ENCODE measurements around the gene ANXA3.

ANXA3 gene

DNA sequence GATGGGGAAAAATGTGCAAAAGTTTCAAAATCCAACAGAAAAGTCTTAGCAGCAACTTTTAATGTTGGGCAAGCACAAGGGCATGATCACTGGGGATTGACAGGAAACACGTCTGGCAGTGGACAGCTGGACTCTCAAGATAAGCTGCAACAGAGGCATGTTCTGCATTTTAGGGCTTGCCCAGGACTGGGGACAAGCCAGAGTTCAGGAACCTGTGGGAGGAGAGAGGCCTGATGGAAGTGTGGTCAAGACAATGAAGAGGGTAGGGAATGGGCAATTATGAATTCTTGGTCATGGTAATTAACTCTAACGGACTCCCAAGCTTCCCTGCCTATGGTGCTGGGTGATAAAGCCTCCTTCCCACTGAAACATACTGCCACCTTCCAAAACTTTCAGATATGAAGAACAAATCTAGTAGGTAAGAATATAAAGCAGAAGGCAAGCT lies 48.4 kb downstream of the ANXA3 start:
- Histone ChIP-seq H3K9me3 (no peaks in the 10 kb centered on the region), H3K27me3 (ENCODE audit: low read depth) (no peaks in the 10 kb centered on the region), H3K4me1 (no peaks in the 10 kb centered on the region), H3K36me3 (replicated peaks) (no peaks in the 10 kb centered on the region), H3K4me3 (no peak overlapping the region)
- no peak for DNase-seq (ENCODE audit: low spot score in 2 of 2)
- in situ Hi-C loops (cut with MboI; ENCODE audit: low sequenced_read_pairs) = no loop called here

DNA sequence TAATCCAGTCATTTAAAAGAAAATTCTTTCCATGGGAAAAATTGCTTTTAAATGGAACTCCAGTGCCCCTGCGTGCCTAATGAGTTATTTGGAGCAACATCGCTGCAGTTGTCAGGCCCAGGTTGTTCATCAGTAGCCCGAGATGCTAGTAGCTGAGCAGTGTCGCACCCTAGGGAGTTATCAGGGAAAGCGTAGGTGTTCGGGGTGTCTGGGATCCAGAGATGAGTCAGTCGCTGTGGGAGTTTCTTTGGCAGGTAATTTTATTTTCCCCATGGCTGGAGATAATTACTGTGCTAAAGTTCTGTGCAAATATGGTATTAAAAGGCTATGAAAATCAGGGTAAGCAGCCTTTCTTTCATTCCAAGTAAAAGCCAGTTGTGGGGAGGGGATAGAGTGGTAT lies 49.4 kb downstream of the ANXA3 start:
- Histone ChIP-seq H3K27me3 (ENCODE audit: low read depth) (no peaks in the 10 kb centered on the region), H3K36me3 (replicated peaks) (no peaks in the 10 kb centered on the region), H3K4me1 (no peaks in the 10 kb centered on the region), H3K4me3 (no peak overlapping the region), H3K9me3 (no peaks in the 10 kb centered on the region)
- in situ Hi-C loops (cut with MboI; ENCODE audit: low sequenced_read_pairs) = no loop called here
- no peak for DNase-seq (ENCODE audit: low spot score in 2 of 2)

DNA sequence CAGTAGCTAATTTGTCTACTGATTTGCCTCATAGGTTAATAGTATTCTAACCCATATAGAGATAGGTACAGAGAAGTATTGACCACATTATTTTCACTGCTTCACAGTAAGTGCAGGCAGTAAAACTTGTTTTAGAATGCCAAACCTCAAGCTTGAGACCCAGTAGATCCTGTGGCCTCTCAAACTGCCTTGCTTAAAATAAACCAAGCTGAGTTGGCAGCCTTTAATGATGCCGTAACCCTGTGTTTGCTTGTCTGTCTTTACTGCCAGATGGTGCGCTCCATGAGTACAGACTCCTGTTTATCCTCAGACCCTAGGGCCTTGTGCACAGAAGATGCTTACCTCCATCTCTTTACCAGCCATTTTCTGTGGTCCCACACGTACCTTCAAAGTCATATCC lies 50.8 kb downstream of the ANXA3 start:
- H3K9me3 ChIP-seq = no peaks in the 10 kb centered on the region
- DNase-seq (ENCODE audit: low spot score in 2 of 2) = no peak
- no peak overlapping the region for H3K4me3 ChIP-seq
- H3K36me3 ChIP-seq (replicated peaks) = no peaks in the 10 kb centered on the region
- no peaks in the 10 kb centered on the region for H3K4me1 ChIP-seq
- in situ Hi-C loops (cut with MboI; ENCODE audit: low sequenced_read_pairs) = no loop called here
- peaks cover 6% of the 10 kb centered on the region; the same call in 1 of the 2 replicates for H3K27me3 ChIP-seq (ENCODE audit: low read depth)

DNA sequence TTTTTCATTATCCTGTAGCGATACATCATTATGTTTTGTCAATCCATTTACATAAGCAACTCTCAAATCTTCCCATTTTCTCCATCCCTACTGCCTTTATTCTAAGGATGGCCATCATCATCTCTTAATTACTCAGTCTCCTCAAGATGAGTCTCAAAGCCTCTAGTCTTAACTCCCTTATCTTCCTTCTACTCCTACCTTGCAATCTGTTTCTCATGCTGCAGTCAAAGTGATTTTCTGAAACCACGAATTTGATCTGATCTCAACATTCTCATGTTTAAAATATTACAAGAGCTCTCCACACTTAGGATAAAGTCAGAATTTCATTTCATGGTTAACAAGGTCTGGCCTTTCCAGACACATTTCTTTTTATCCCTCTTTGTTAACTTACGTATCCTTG lies 51.8 kb downstream of the ANXA3 start:
- H3K4me1 ChIP-seq = no peaks in the 10 kb centered on the region
- no peaks in the 10 kb centered on the region for H3K36me3 ChIP-seq (replicated peaks)
- H3K9me3 ChIP-seq = no peaks in the 10 kb centered on the region
- H3K27me3 ChIP-seq (ENCODE audit: low read depth) = peaks cover 11% of the 10 kb centered on the region; the same call in 1 of the 2 replicates
- in situ Hi-C loops (cut with MboI; ENCODE audit: low sequenced_read_pairs) = no loop called here
- DNase-seq (ENCODE audit: low spot score in 2 of 2) = no peak
- no peak overlapping the region for H3K4me3 ChIP-seq

DNA sequence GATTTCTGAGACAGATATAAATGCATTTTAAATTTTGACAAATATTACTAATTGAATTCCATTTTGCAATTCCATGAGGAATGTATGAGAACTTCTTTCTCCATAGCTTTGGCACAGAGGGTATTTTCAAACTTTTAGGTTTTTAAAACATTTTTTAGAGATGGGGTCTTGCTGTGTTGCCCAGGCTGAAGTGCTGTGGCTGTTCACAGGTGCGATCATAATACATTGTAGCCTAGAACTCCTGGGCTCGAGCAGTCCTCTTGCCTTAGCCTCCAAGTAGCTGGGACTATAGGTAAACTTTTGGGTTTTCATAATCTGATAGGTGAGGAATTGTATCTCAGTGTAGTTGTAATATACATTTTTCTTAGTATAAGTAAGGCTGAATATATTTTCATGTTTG lies 53.4 kb downstream of the ANXA3 start:
- H3K9me3 ChIP-seq = no peaks in the 10 kb centered on the region
- no peak for DNase-seq (ENCODE audit: low spot score in 2 of 2)
- no peak overlapping the region for H3K4me3 ChIP-seq
- no peaks in the 10 kb centered on the region for H3K36me3 ChIP-seq (replicated peaks)
- peaks cover 20% of the 10 kb centered on the region for H3K27me3 ChIP-seq (ENCODE audit: low read depth)
- in situ Hi-C loops (cut with MboI; ENCODE audit: low sequenced_read_pairs) = no loop called here
- no peaks in the 10 kb centered on the region for H3K4me1 ChIP-seq

DNA sequence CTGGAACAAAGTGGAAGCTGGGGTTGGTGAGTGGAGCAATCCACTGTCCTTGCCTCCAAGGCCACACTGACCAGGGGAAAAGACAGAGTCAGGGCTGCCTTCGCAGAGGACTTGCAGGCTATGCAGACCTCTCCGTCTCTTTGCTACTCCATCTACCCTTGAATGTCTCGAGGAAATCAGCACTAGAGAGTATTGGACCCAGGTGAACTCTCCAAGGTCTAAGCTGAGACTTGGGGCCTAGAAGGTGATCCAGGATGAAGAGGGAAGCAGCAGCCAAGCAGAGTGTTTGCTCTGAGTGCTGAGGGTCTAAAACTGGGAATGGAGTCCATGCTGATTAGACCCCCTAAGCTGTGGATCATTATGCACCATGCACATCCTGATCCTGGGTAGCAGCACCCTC lies 54.5 kb downstream of the ANXA3 start:
- Histone ChIP-seq H3K36me3 (replicated peaks) (no peaks in the 10 kb centered on the region), H3K27me3 (ENCODE audit: low read depth) (peaks cover 21% of the 10 kb centered on the region), H3K9me3 (no peaks in the 10 kb centered on the region), H3K4me1 (no peaks in the 10 kb centered on the region), H3K4me3 (no peak overlapping the region)
- no peak for DNase-seq (ENCODE audit: low spot score in 2 of 2)
- in situ Hi-C loops (cut with MboI; ENCODE audit: low sequenced_read_pairs) = no loop called here

DNA sequence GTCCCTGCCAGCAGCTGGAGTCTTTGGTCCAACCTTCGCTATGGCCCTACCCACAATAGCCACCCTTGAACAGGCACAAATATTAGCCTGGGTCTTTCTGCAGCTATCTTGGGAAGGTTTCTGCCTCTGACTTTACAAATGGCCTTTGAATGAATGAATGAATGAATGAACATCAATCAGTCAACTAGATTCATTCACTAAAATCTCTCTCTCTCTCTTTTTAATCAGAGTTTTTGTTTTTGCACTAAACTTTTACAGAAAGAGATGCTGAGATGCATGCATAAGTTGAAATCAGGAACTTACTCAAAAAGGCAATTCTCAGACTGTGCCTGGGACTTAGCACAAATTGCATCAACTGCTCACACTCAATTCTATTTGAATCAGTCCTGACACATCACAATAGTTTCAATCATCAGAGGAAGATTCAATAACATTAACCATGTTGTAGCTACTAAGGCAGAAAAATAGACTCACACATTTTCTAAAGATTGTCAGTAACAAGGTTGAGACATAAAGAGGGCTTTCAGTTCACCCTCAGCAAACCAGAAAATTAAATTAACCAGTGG lies 55.0 kb downstream of the ANXA3 start:
- peaks cover 21% of the 10 kb centered on the region for H3K27me3 ChIP-seq (ENCODE audit: low read depth)
- in situ Hi-C loops (cut with MboI; ENCODE audit: low sequenced_read_pairs) = no loop called here

DNA sequence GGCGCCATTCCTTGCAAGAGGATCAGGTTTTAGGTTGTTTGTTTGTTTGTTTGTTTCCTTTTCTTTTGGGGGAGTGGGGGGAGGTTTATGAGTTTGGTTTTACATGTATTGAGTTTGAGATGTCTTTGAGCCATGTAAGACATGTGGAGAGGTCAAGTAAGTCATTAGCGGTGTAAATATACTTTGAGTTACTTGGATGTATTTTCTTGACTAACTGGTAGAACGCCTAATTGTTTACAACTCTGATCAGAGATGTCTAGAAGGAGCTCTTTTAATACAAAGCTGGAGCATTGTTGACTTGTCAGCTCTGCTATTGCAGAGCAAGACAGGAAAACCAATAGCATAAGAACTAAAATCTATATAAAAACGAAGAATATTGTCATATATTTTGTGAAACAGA lies 57.1 kb downstream of the ANXA3 start:
- no peaks in the 10 kb centered on the region for H3K4me1 ChIP-seq
- H3K36me3 ChIP-seq (replicated peaks) = no peaks in the 10 kb centered on the region
- H3K27me3 ChIP-seq (ENCODE audit: low read depth) = peaks cover 21% of the 10 kb centered on the region
- no peak overlapping the region for H3K4me3 ChIP-seq
- in situ Hi-C loops (cut with MboI; ENCODE audit: low sequenced_read_pairs) = no loop called here
- no peaks in the 10 kb centered on the region for H3K9me3 ChIP-seq
- no peak for DNase-seq (ENCODE audit: low spot score in 2 of 2)

More for the DNA sequence above, 55.0 kb downstream of the ANXA3 start:
- Histone ChIP-seq H3K4me3 (no peak overlapping the region), H3K4me1 (no peaks in the 10 kb centered on the region), H3K36me3 (replicated peaks) (no peaks in the 10 kb centered on the region), H3K9me3 (no peaks in the 10 kb centered on the region)
- no peak for DNase-seq (ENCODE audit: low spot score in 2 of 2)

DNA sequence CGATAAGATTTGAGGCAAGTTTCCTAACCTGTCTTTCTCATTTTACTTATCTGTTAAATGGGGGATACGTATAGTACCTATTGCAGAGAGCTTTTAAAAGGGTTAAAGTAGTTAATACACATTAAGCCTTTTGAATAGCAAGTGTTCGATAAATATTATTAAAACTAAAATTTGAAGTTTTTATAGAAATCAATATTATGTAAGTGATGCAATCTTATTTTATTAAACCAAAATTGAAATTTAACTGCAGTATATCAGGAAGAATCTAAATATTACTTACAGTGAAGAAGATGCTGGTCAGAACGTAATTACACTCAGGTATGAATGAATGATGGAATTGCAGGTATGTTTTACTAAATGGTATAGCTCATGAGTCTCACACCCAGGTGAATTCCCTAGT lies 58.0 kb downstream of the ANXA3 start:
- no peaks in the 10 kb centered on the region for H3K36me3 ChIP-seq (replicated peaks)
- no peaks in the 10 kb centered on the region for H3K4me1 ChIP-seq
- peaks cover 21% of the 10 kb centered on the region for H3K27me3 ChIP-seq (ENCODE audit: low read depth)
- no peaks in the 10 kb centered on the region for H3K9me3 ChIP-seq
- in situ Hi-C loops (cut with MboI; ENCODE audit: low sequenced_read_pairs) = no loop called here
- H3K4me3 ChIP-seq = no peak overlapping the region
- no peak for DNase-seq (ENCODE audit: low spot score in 2 of 2)

DNA sequence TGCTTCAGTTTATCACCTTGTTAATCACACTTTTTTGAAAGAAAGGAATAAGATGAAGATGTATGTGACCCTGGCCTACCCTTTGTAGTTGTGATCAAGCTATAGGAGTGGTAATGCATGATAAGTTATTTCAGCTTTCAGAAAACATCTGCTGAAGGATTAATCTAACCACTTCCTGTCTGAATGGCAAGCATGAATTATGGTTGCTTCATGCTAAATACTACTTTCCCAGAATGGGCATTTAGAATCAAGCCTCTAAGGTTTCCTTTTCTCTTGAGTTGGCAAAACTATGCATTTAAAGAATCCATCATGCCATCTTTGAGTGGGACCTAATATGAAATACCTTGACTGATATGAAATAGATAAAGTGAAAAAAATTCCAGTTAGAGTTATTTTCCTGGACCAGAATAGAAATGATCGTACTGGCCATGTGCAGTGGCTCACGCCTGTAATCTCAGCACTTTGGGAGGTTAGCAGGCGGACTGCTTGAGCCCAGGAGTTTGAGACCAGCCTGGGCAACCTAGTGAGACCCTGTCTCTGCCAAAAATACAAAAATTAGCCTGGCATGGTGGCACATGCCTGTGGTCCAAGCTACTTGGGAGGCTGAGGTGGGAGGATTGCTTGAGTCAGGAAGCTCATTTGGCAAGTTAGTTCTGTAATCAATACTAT lies 59.1 kb downstream of the ANXA3 start:
- no peak for DNase-seq (ENCODE audit: low spot score in 2 of 2)
- no peaks in the 10 kb centered on the region for H3K4me1 ChIP-seq
- peaks cover 21% of the 10 kb centered on the region for H3K27me3 ChIP-seq (ENCODE audit: low read depth)
- in situ Hi-C loops (cut with MboI; ENCODE audit: low sequenced_read_pairs) = no loop called here
- no peaks in the 10 kb centered on the region for H3K9me3 ChIP-seq
- no peaks in the 10 kb centered on the region for H3K36me3 ChIP-seq (replicated peaks)
- H3K4me3 ChIP-seq = no peak overlapping the region

DNA sequence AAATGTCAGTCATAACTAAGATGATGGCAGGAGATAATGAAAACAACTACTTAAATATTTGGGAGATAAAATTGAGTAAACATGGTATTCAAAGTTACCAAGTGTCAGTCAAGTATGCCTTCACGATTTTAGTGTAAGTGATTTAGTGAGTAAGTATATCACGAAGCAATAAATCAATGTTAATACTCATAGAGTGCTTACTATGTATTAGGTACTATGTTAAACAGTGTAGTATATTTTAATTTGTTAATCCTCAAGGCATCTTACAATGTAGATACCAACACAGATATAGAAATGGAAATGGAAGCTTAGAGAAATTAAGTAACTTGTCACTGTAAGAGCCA lies 59.6 kb downstream of the ANXA3 start:
- in situ Hi-C loops (cut with MboI; ENCODE audit: low sequenced_read_pairs) = no loop called here
- H3K9me3 ChIP-seq = no peaks in the 10 kb centered on the region

DNA sequence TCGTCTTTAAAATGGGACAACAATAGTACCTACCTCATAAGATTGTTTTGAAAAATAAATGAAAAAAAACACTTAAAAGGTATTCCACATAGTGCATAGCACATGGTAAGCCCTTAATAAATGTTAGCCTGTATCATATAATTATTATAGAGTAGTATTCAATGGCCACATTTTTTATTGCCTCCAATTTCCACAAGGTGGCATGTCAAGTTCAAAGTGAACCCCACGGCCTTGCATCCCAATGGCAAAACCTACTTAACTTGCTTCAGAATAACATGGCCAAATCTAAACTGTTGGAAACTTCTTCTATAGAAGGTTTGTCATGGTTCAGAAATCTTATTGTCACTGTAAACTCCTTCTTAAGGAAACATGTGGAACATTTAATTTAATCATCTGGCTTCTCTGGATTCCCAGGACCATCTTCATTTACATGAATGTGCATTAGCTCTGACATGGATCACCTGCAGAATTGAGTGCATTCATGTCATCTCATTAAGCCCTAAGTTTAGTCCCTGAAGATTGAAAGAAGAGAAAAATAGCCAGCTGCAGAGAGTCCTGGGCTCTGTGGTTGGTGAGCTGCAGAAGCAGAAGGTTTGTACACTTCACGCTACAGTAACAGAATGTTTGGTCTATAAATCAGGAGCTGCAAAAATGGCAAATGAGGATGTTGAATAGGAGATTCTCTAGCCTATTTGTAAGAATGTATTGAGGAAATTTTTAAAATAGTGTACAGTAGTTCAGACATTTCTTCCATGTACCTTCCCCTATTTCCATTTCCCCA lies 61.0 kb downstream of the ANXA3 start:
- Histone ChIP-seq H3K36me3 (replicated peaks) (no peaks in the 10 kb centered on the region), H3K9me3 (no peaks in the 10 kb centered on the region), H3K4me1 (no peaks in the 10 kb centered on the region), H3K27me3 (ENCODE audit: low read depth) (peaks cover 13% of the 10 kb centered on the region), H3K4me3 (no peak overlapping the region)
- peak; percentile 17 to 39 for DNase-seq (ENCODE audit: low spot score in 2 of 2)
- in situ Hi-C loops (cut with MboI; ENCODE audit: low sequenced_read_pairs) = no loop called here

More for the DNA sequence above, 59.6 kb downstream of the ANXA3 start:
- DNase-seq (ENCODE audit: low spot score in 2 of 2) = no peak
- Histone ChIP-seq H3K36me3 (replicated peaks) (no peaks in the 10 kb centered on the region), H3K27me3 (ENCODE audit: low read depth) (peaks cover 21% of the 10 kb centered on the region), H3K4me1 (no peaks in the 10 kb centered on the region), H3K4me3 (no peak overlapping the region)

DNA sequence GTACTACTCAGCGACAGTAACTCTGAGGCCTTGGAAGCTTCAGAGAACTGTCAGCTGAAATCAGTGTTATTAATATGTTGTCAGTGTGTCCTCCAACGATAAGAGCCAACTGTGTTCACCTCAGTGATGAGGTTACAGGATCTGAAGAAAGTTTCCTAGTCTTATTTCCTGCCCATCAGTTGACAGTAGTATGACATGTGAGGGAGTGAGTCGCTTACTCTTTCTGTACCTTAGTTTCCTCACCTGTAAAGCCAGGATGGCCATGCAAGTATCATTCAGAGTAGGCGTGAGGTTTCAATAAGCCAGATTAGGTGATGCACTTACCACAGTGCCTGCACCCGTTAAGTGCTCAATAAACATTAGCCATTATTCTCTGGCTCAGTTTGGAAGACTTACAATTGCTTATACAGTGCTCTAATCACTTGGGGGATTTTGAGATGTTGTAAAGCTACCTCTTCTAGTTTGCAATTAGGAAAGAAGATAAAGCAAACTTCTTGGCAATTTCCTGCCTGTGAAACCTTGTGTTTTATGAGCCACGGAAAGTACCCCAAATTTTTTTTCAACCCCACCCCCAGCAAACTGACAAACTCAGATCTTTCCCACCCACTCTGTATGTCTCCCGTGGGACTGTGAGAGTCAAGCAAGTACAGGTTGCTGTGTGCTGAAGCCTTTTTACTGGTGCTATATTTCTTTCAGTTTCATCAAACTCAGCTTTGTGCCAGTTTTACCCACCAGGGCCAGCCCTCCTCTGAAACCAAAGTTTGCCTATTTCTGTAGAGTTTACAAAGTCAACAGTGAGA lies 62.2 kb downstream of the ANXA3 start:
- DNase-seq (ENCODE audit: low spot score in 2 of 2) = no peak
- Histone ChIP-seq H3K36me3 (replicated peaks) (no peaks in the 10 kb centered on the region), H3K27me3 (ENCODE audit: low read depth) (peaks cover 8% of the 10 kb centered on the region), H3K9me3 (no peaks in the 10 kb centered on the region), H3K4me1 (no peaks in the 10 kb centered on the region), H3K4me3 (no peak overlapping the region)
- in situ Hi-C loops (cut with MboI; ENCODE audit: low sequenced_read_pairs) = no loop called here

Data from HAP-1 (cell line).